ENCODE results near the gene TTC19.

The TTC19 gene

GRCh38 chr17:16013943-16014407, 14.4 kb downstream of the TTC19 start:
- Histone ChIP-seq H3K9me2 (replicated peaks; ENCODE audit: low read depth, low read length) (no peaks in the 10 kb centered on the region), H3K4me1 (ENCODE audit: insufficient read depth, low read length, poor library complexity, severe bottlenecking) (peaks cover 12% of the 10 kb centered on the region), H4K20me1 (ENCODE audit: insufficient read depth, low read length, poor library complexity, severe bottlenecking) (peaks cover 27% of the 10 kb centered on the region), H3K4me3 (ENCODE audit: low read length, poor library complexity, severe bottlenecking) (no peak overlapping the region), H3K9me3 (ENCODE audit: insufficient read depth, low read depth, low read length) (no peaks in the 10 kb centered on the region), H3K4me2 (ENCODE audit: low read depth, low read length, poor library complexity, severe bottlenecking) (no peak overlapping the region), H3K27me3 (ENCODE audit: insufficient read depth, low read length, poor library complexity, severe bottlenecking) (no peaks in the 10 kb centered on the region), H3F3A (ENCODE audit: low read depth) (no peaks in the 10 kb centered on the region), H3K79me2 (ENCODE audit: insufficient read depth, low read length) (peaks cover 25% of the 10 kb centered on the region; the same call in 1 of the 2 replicates), H2AFZ (ENCODE audit: low read length) (no peak overlapping the region), H3K36me3 (ENCODE audit: insufficient read depth, low read length) (peaks cover 33% of the 10 kb centered on the region), H3K9ac (ENCODE audit: low read depth, low read length, poor library complexity, severe bottlenecking) (no peak overlapping the region)
- TF ChIP-seq, protein P1, sequence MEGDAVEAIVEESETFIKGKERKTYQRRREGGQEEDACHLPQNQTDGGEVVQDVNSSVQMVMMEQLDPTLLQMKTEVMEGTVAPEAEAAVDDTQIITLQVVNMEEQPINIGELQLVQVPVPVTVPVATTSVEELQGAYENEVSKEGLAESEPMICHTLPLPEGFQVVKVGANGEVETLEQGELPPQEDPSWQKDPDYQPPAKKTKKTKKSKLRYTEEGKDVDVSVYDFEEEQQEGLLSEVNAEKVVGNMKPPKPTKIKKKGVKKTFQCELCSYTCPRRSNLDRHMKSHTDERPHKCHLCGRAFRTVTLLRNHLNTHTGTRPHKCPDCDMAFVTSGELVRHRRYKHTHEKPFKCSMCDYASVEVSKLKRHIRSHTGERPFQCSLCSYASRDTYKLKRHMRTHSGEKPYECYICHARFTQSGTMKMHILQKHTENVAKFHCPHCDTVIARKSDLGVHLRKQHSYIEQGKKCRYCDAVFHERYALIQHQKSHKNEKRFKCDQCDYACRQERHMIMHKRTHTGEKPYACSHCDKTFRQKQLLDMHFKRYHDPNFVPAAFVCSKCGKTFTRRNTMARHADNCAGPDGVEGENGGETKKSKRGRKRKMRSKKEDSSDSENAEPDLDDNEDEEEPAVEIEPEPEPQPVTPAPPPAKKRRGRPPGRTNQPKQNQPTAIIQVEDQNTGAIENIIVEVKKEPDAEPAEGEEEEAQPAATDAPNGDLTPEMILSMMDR (conservative IDR thresholded peaks at IDR 0.05; ENCODE audit: low read length) = no peak
- no peak for TF ChIP-seq EZH2phosphoT487 (IDR thresholded peaks at IDR 0.05; ENCODE audit: borderline replicate concordance)

- Histone ChIP-seq H3K4me1 (ENCODE audit: insufficient read depth, low read length, poor library complexity, severe bottlenecking) (no peaks in the 10 kb centered on the region), H3K36me3 (ENCODE audit: insufficient read depth, low read length) (peaks cover 41% of the 10 kb centered on the region), H3K79me2 (ENCODE audit: insufficient read depth, low read length) (peaks cover 36% of the 10 kb centered on the region; the same call in 1 of the 2 replicates), H3K9ac (ENCODE audit: low read depth, low read length, poor library complexity, severe bottlenecking) (no peak overlapping the region), H2AFZ (ENCODE audit: low read length) (no peak overlapping the region), H3K9me2 (replicated peaks; ENCODE audit: low read depth, low read length) (no peaks in the 10 kb centered on the region), H3K4me2 (ENCODE audit: low read depth, low read length, poor library complexity, severe bottlenecking) (no peak overlapping the region), H3K9me3 (ENCODE audit: insufficient read depth, low read depth, low read length) (no peaks in the 10 kb centered on the region), H4K20me1 (ENCODE audit: insufficient read depth, low read length, poor library complexity, severe bottlenecking) (peaks cover 24% of the 10 kb centered on the region), H3K27me3 (ENCODE audit: insufficient read depth, low read length, poor library complexity, severe bottlenecking) (no peaks in the 10 kb centered on the region), H3K4me3 (ENCODE audit: low read length, poor library complexity, severe bottlenecking) (no peak overlapping the region), H3F3A (ENCODE audit: low read depth) (no peaks in the 10 kb centered on the region)
- TF ChIP-seq EZH2phosphoT487 (IDR thresholded peaks at IDR 0.05; ENCODE audit: borderline replicate concordance) = no peak
- TF ChIP-seq, protein P1 (conservative IDR thresholded peaks at IDR 0.05; ENCODE audit: low read length) = no peak
These were observed 19.7 kb downstream of the TTC19 start for GRCh38 chr17:16019347-16019746.

DNA sequence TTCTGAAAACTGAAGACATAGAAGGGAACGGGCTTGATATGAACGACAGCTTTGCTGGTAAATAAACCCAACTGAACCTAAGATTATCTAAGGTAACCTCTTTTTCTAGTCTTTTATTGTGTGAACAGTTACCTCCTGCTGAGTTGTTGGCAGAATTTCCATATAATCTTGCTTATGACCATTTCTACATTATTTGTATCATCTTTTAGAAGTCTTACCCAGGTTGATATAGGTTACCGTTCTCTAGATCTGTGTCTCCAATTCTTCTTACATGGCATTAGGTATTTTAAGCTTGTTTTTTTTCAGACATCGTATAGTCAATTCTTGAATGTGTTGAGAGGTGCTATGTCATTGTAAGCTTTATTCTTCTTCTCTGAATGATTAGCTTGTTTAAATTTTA, 24.3 kb downstream of the TTC19 start:
- no peak overlapping the region for H3K4me2 ChIP-seq (ENCODE audit: low read depth, low read length, poor library complexity, severe bottlenecking)
- H3K4me1 ChIP-seq (ENCODE audit: insufficient read depth, low read length, poor library complexity, severe bottlenecking) = no peaks in the 10 kb centered on the region
- H2AFZ ChIP-seq (ENCODE audit: low read length) = no peak overlapping the region
- peaks cover 26% of the 10 kb centered on the region; the same call in 1 of the 2 replicates for H3K79me2 ChIP-seq (ENCODE audit: insufficient read depth, low read length)
- no peaks in the 10 kb centered on the region for H3K9me2 ChIP-seq (replicated peaks; ENCODE audit: low read depth, low read length)
- no peak overlapping the region for H3K9ac ChIP-seq (ENCODE audit: low read depth, low read length, poor library complexity, severe bottlenecking)
- H4K20me1 ChIP-seq (ENCODE audit: insufficient read depth, low read length, poor library complexity, severe bottlenecking) = peaks cover 14% of the 10 kb centered on the region
- H3K4me3 ChIP-seq (ENCODE audit: low read length, poor library complexity, severe bottlenecking) = no peak overlapping the region
- no peaks in the 10 kb centered on the region for H3K9me3 ChIP-seq (ENCODE audit: insufficient read depth, low read depth, low read length)
- TF ChIP-seq, protein P1 (conservative IDR thresholded peaks at IDR 0.05; ENCODE audit: low read length) = no peak
- TF ChIP-seq EZH2phosphoT487 (IDR thresholded peaks at IDR 0.05; ENCODE audit: borderline replicate concordance) = no peak
- no peaks in the 10 kb centered on the region for H3K27me3 ChIP-seq (ENCODE audit: insufficient read depth, low read length, poor library complexity, severe bottlenecking)
- H3K36me3 ChIP-seq (ENCODE audit: insufficient read depth, low read length) = peaks cover 69% of the 10 kb centered on the region
- no peaks in the 10 kb centered on the region for H3F3A ChIP-seq (ENCODE audit: low read depth)

Measured in Loucy (cell line).